H1 (cell line): Measurements from ENCODE around the gene OTOP1. TPM values are rescaled to one million over a fixed set of nuclear protein-coding genes. Genes with fewer than 3 reads are reported as not detected.

Source experiments
- CTCF ChIA-PET: fragments of 300-600 bp; sonication (Branson Sonifier 250); formaldehyde crosslinking; loops from one replicate; lab custom pipeline; 2021; ENCODE audit not compliant: partially characterized antibody; lab: Charles Lee
- POLR2A ChIA-PET: fragments of 300-600 bp; sonication (Branson Sonifier 250); formaldehyde crosslinking; loops from one replicate; lab custom pipeline; 2021; ENCODE audit warnings: inconsistent platforms; ENCODE audit not compliant: partially characterized antibody; lab: Charles Lee
- DNase-seq, 2 experiments: peaks; one replicate each; pipeline versions ENCODE4 v3.0.0 to v3.0.0-alpha.2; 2010 to 2022; ENCODE audit warnings: low spot score in 2 of 2, low read depth in 1 of 2, mixed read lengths in 1 of 2
- FAIRE-seq: peaks from 2 replicates; lab custom pipeline; 2011; peaks lifted over from hg19 to GRCh38; lab: Jason Lieb, UNC
- H2AFZ ChIP-seq: 2 replicates; pipeline ENCODE4 v1.8.1; 2012; ENCODE audit warnings: low read length, inconsistent platforms
- H2AK5ac ChIP-seq: 2 replicates; pipeline ENCODE4 v1.6.1; 2013; ENCODE audit warnings: low read depth, low read length
- H2BK120ac ChIP-seq: replicated peaks from 2 replicates; pipeline ENCODE3; 2013; ENCODE audit warnings: low read depth, low read length, inconsistent platforms
- H2BK12ac ChIP-seq: 2 replicates; pipeline ENCODE4 v1.6.1; 2013; ENCODE audit warnings: low read depth, low read length
- H2BK15ac ChIP-seq: 2 replicates; pipeline ENCODE4 v1.6.1; 2013; ENCODE audit warnings: low read length
- H2BK20ac ChIP-seq: 2 replicates; pipeline ENCODE4 v1.6.1; 2013; ENCODE audit warnings: low read length
- H2BK5ac ChIP-seq: 2 replicates; pipeline ENCODE4 v1.6.1; 2013; ENCODE audit warnings: low read depth, low read length
- H3K14ac ChIP-seq: 2 replicates; pipeline ENCODE4 v1.6.1; 2013; ENCODE audit warnings: inconsistent platforms; ENCODE audit not compliant: insufficient read length
- H3K18ac ChIP-seq: 2 replicates; pipeline ENCODE4 v1.6.1; 2013; ENCODE audit warnings: low read length; ENCODE audit errors: extremely low read depth
- H3K23ac ChIP-seq: 2 replicates; pipeline ENCODE4 v1.6.1; 2013; ENCODE audit warnings: inconsistent platforms; ENCODE audit not compliant: insufficient read length
- H3K23me2 ChIP-seq: 2 replicates; pipeline ENCODE4 v1.6.1; 2013; ENCODE audit warnings: low read depth, low read length
- H3K27ac ChIP-seq: 2 replicates; pipeline ENCODE4 v1.6.1; 2011; ENCODE audit warnings: low read depth, low read length, inconsistent platforms
- H3K27me3 ChIP-seq, 4 experiments: replicated peaks in 1 of 4; 1 replicate in 1 of 4; 2 replicates in 3 of 4; pipeline versions ENCODE4 v1.6.1 to v1.8.1; 2011 to 2013; ENCODE audit warnings: low read length in 3 of 4, mild to moderate bottlenecking in 3 of 4, inconsistent platforms in 2 of 4, mixed read lengths in 2 of 4, moderate library complexity in 1 of 4; ENCODE audit not compliant: control insufficient read depth in 3 of 4, insufficient read depth in 3 of 4; ENCODE audit errors: extremely low read depth in 1 of 4
- H3K36me3 ChIP-seq, 4 experiments: 2 replicates each; pipeline versions ENCODE4 v1.6.1 to v1.8.1; 2011 to 2013; ENCODE audit warnings: mild to moderate bottlenecking in 4 of 4, low read length in 3 of 4, moderate library complexity in 2 of 4, control low read depth in 1 of 4, inconsistent platforms in 1 of 4; ENCODE audit not compliant: insufficient read depth in 4 of 4, control insufficient read depth in 2 of 4
- H3K4ac ChIP-seq: replicated peaks from 2 replicates; pipeline ENCODE3; 2013; ENCODE audit warnings: low read length, low read depth, mixed read lengths, inconsistent platforms; ENCODE audit not compliant: insufficient read length
- H3K4me1 ChIP-seq, 4 experiments: replicated peaks in 1 of 4; 1 replicate in 1 of 4; 2 replicates in 3 of 4; pipeline versions ENCODE4 v1.6.1 to v1.8.1; 2011 to 2013; ENCODE audit warnings: low read length in 3 of 4, inconsistent platforms in 2 of 4, mixed read lengths in 1 of 4; ENCODE audit not compliant: insufficient read depth in 4 of 4, control insufficient read depth in 3 of 4
- H3K4me2 ChIP-seq, 2 experiments: 2 replicates each; pipeline versions ENCODE4 v1.6.1 to v1.8.1; 2011 to 2013; ENCODE audit warnings: low read depth in 2 of 2, low read length in 2 of 2, control low read depth in 1 of 2, inconsistent platforms in 1 of 2, mild to moderate bottlenecking in 1 of 2; ENCODE audit not compliant: insufficient read depth in 1 of 2
- H3K4me3 ChIP-seq, 4 experiments: fragments of 200-600, 300-600 bp in 1 of 4; sonication (generic), shearing (Covaris generic), sonication (Bioruptor Twin) in 1 of 4; 2 replicates each; pipeline versions ENCODE4 v1.5.1 to v1.8.1; 2011 to 2016; ENCODE audit warnings: low read length in 4 of 4, low read depth in 3 of 4, control low read depth in 2 of 4, inconsistent platforms in 2 of 4, mild to moderate bottlenecking in 2 of 4, mixed read lengths in 1 of 4, moderate library complexity in 1 of 4; ENCODE audit not compliant: insufficient read depth in 2 of 4; ENCODE audit errors: extremely low read depth in 1 of 4
- H3K56ac ChIP-seq: replicated peaks from 2 replicates; pipeline ENCODE3; 2013; ENCODE audit warnings: low read depth, mild to moderate bottlenecking, mixed read lengths, low read length, inconsistent platforms; ENCODE audit not compliant: insufficient read length
- H3K79me1 ChIP-seq: 2 replicates; pipeline ENCODE4 v1.6.1; 2013; ENCODE audit warnings: low read depth, low read length, control low read depth
- H3K79me2 ChIP-seq, 2 experiments: 2 replicates each; pipeline versions ENCODE4 v1.6.1 to v1.8.1; 2012 to 2013; ENCODE audit warnings: low read length in 2 of 2, mild to moderate bottlenecking in 2 of 2, inconsistent platforms in 1 of 2; ENCODE audit not compliant: insufficient read depth in 2 of 2, control insufficient read depth in 1 of 2
- H3K9ac ChIP-seq, 4 experiments: replicated peaks in 1 of 4; 1 replicate in 1 of 4; 2 replicates in 3 of 4; pipeline versions ENCODE4 v1.6.1 to v1.8.1; 2011 to 2013; ENCODE audit warnings: low read depth in 3 of 4, low read length in 3 of 4, control low read depth in 2 of 4, mild to moderate bottlenecking in 2 of 4, moderate library complexity in 2 of 4, inconsistent platforms in 1 of 4; ENCODE audit errors: extremely low read depth in 1 of 4
- H3K9me3 ChIP-seq, 2 experiments: 2 replicates each; pipeline versions ENCODE4 v1.6.1 to v1.8.1; 2012 to 2013; ENCODE audit warnings: mild to moderate bottlenecking in 2 of 2, moderate library complexity in 2 of 2, control low read depth in 1 of 2, inconsistent platforms in 1 of 2, low read depth in 1 of 2, low read length in 1 of 2, mixed read lengths in 1 of 2; ENCODE audit not compliant: insufficient read depth in 2 of 2
- H4K20me1 ChIP-seq, 2 experiments: replicated peaks in 1 of 2; 2 replicates each; pipeline versions ENCODE3 to v1.8.1; 2011 to 2013; ENCODE audit warnings: inconsistent platforms in 2 of 2, low read length in 2 of 2, mild to moderate bottlenecking in 1 of 2; ENCODE audit not compliant: insufficient read depth in 2 of 2, control insufficient read depth in 1 of 2
- H4K5ac ChIP-seq: 2 replicates; pipeline ENCODE4 v1.6.1; 2013; ENCODE audit warnings: low read length, low read depth, mixed read lengths, inconsistent platforms; ENCODE audit not compliant: insufficient read length
- H4K8ac ChIP-seq: 2 replicates; pipeline ENCODE4 v1.8.0; 2013; ENCODE audit warnings: mild to moderate bottlenecking, moderate library complexity, low read length, inconsistent platforms; ENCODE audit not compliant: insufficient read depth; ENCODE audit errors: extremely low read depth
- H4K91ac ChIP-seq: replicated peaks from 2 replicates; pipeline ENCODE3; 2013; ENCODE audit warnings: low read length, mixed read lengths, inconsistent platforms; ENCODE audit not compliant: insufficient read length
- BACH1 ChIP-seq: IDR thresholded peaks from 2 replicates; pipeline ENCODE4 v1.6.1; 2012; ENCODE audit warnings: low read length, improper control_type of control experiment
- EGR1 ChIP-seq: IDR thresholded peaks from 2 replicates; pipeline ENCODE4 v1.6.1; 2011; ENCODE audit warnings: low read depth, low read length, borderline replicate concordance
- EZH2 ChIP-seq: fragments of 200-600 bp; sonication (generic); IDR thresholded peaks from 2 replicates; pipeline ENCODE4 v1.7.1; 2012; ENCODE audit warnings: low read depth, mild to moderate bottlenecking, moderate library complexity, low read length, inconsistent platforms; ENCODE audit not compliant: severe bottlenecking
- FOSL1 ChIP-seq: IDR thresholded peaks from 2 replicates; pipeline ENCODE4 v1.6.1; 2011; ENCODE audit warnings: mild to moderate bottlenecking, low read depth, low read length, moderate library complexity; ENCODE audit not compliant: insufficient read depth
- HDAC2 ChIP-seq, 2 experiments: fragments of 300-600 bp in 1 of 2; sonication (generic) in 1 of 2; IDR thresholded peaks; 2 replicates each; pipeline ENCODE4 v1.6.1; 2011 to 2012; ENCODE audit warnings: low read depth in 2 of 2, low read length in 2 of 2, mild to moderate bottlenecking in 2 of 2, moderate library complexity in 2 of 2, borderline replicate concordance in 1 of 2, inconsistent platforms in 1 of 2
- MAFK ChIP-seq: IDR thresholded peaks from 2 replicates; pipeline ENCODE4 v1.6.1; 2012; ENCODE audit warnings: low read depth, mild to moderate bottlenecking, improper control_type of control experiment, low read length
- NRF1 ChIP-seq: IDR thresholded peaks from 2 replicates; pipeline ENCODE4 v1.6.1; 2011; ENCODE audit warnings: mild to moderate bottlenecking, low read depth, low read length, improper control_type of control experiment
- POLR2AphosphoS5 ChIP-seq: IDR thresholded peaks from 2 replicates; pipeline ENCODE4 v1.6.1; 2011; ENCODE audit warnings: low read depth, low read length
- RAD21 ChIP-seq, 2 experiments: IDR thresholded peaks in 1 of 2; conservative IDR thresholded peaks in 1 of 2; 2 replicates each; pipeline ENCODE4 v1.6.1; 2011; ENCODE audit warnings: low read depth in 2 of 2, low read length in 2 of 2, improper control_type of control experiment in 1 of 2, inconsistent platforms in 1 of 2, mild to moderate bottlenecking in 1 of 2, moderate library complexity in 1 of 2
- SAP30 ChIP-seq: fragments of 300-600 bp; sonication (generic); IDR thresholded peaks from 2 replicates; pipeline ENCODE4 v1.7.1; 2012; ENCODE audit warnings: low read length, moderate library complexity, mild to moderate bottlenecking, inconsistent platforms; ENCODE audit not compliant: insufficient read depth, insufficient replicate concordance
- WGBS, 2 experiments: shearing (Covaris generic) in 1 of 2; methylation state at CpG; one replicate each; pipeline versions ENCODE4 v1.1.6 to v1.1.7; 2013 to 2015; ENCODE audit warnings: low lambda C conversion rate in 2 of 2, mixed read lengths in 2 of 2, inconsistent platforms in 1 of 2, low coverage in 1 of 2, missing lambda C conversion rate in 1 of 2; ENCODE audit not compliant: insufficient replicate concordance in 2 of 2, insufficient coverage in 1 of 2, insufficient read length in 1 of 2; ENCODE audit errors: extremely low coverage in 1 of 2, missing lambda C conversion rate in 1 of 2; 5-methylcytosine and 5-hydroxymethylcytosine counted together
- polyA plus RNA-seq, 7 experiments: library from polyadenylated mRNA; depleted of rRNA in 3 of 7; stranded (reverse) in 5 of 7; unstranded in 2 of 7; fragments of >200 nt in 5 of 7; fragments of 200-250 nt in 2 of 7; gene quantifications; 1 replicate in 5 of 7; 2 replicates in 1 of 7; 4 replicates in 1 of 7; pipeline versions ENCODE4 v1.2.1 to v1.2.3, GENCODE V29; 2011 to 2013; ENCODE audit warnings: missing spikeins in 2 of 7, mixed read lengths in 2 of 7
- total RNA-seq: library from RNA; stranded (reverse); fragmentation: NEBNext Ultra II Directional; extraction: Animal tissue kit (Norgen Biotek cat#: 25700); gene quantifications from 2 replicates; pipeline ENCODE4 v1.2.1, GENCODE V29; 2021

The OTOP1 gene
- total and polyA plus RNA-seq, 2 of the 8 experiments (the other 6 are each of a cell fraction or from before 2014, with no cell fraction given), result not detected

GRCh38 chr4:4185528-4185927, 41.2 kb downstream of the OTOP1 start:
- Histone ChIP-seq H2BK15ac (0 out of 2 replicates have a peak overlapping the region, but pooled peaks have one; percentile 10), H2BK12ac (no peak overlapping the region), H2BK20ac (no peak overlapping the region), H4K20me1 (no peaks in the 10 kb centered on the region), H3K9me3 (no peaks in the 10 kb centered on the region), H3K4me2 (no peak overlapping the region), H3K79me1 (no peaks in the 10 kb centered on the region), H3K4me1 (peaks cover 0 to 2% (median 0%) of the 10 kb centered on the region in 4 experiments; a peak in 1 of 7 replicates), H3K14ac (no peak overlapping the region), H2BK120ac (no peak overlapping the region), H2AFZ (no peak overlapping the region), H4K91ac (no peak overlapping the region), H2BK5ac (no peak overlapping the region), H2AK5ac (no peak overlapping the region), H3K9ac (no peak overlapping the region), H3K18ac (no peak overlapping the region), H3K23ac (no peak overlapping the region), H3K4me3 (no peak overlapping the region), H3K27ac (no peak overlapping the region), H3K23me2 (no peaks in the 10 kb centered on the region), H3K4ac (no peak overlapping the region), H4K5ac (no peak overlapping the region), H3K27me3 (no peaks in the 10 kb centered on the region), H4K8ac (no peak overlapping the region), H3K56ac (no peak overlapping the region), H3K79me2 (no peaks in the 10 kb centered on the region), H3K36me3 (no peaks in the 10 kb centered on the region)
- TF ChIP-seq EZH2 (no peak), MAFK (peak; percentile 95), NRF1 (no peak), POLR2AphosphoS5 (no peak), BACH1 (peak; percentile 64), RAD21 (IDR thresholded peaks at IDR 0.05 in 1 of 2, conservative IDR thresholded peaks at IDR 0.05 in 1 of 2; ENCODE audit: low read depth in 2 of 2, low read length in 2 of 2) (no peak), HDAC2 (IDR thresholded peaks at IDR 0.05; ENCODE audit: borderline replicate concordance in 1 of 2, low read depth in 2 of 2, low read length in 2 of 2) (no peak), EGR1 (no peak), SAP30 (no peak), FOSL1 (no peak)
- DNase-seq (no peak), FAIRE-seq (no peak)
- 87% methylated on average over 3 of the region's 3 CpGs; no CpG with 5 or more reads in 1 of the 2 experiments for WGBS, 2 experiments
- CTCF ChIA-PET, result interaction anchor here (1.3 kb wide), 1 partner anchor 22 kb away, joined by 4 read pairs; no protein-coding TSS in a partner anchor
- POLR2A ChIA-PET, result no interaction called here
